ENCODE measurements around the gene BTBD1. TPM values are rescaled to one million over a fixed set of nuclear protein-coding genes. Genes with fewer than 3 reads are reported as not detected.

BTBD1 gene
- total RNA-seq, 1 donor from 2014 or later = 37.8 TPM

DNA sequence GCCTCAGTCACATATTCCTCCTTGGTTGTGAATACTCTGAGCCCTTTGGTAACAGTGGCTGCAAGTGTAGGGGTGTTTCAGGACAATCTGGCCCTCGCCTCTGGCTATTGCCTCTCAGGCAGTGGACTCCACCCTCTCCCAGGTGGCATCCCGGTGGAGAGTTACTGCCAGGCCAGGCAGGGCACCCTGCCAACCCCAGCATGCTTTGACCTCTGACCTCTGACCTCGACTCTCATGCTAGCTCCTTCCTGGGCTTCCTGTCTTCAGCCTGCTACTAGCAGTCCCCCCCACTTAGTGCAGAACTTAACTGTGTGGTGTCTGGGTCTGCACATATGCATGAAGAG, 45.9 kb upstream of the BTBD1 start:
- no peak for DNase-seq (ENCODE audit: low read depth, low spot score)
- no peak overlapping the region for H3K27ac Mint-ChIP-seq (ENCODE audit: unreplicated experiment)
- no peak overlapping the region for H3K4me3 Mint-ChIP-seq
- peaks cover 38% of the 10 kb centered on the region for H3K27me3 Mint-ChIP-seq (ENCODE audit: low read depth)
- peaks cover 6% of the 10 kb centered on the region for H3K36me3 Mint-ChIP-seq (ENCODE audit: low read depth)
- H3K4me1 Mint-ChIP-seq = peaks cover 8% of the 10 kb centered on the region
- TF ChIP-seq CTCF (conservative IDR thresholded peaks at IDR 0.05) = no peak
- H3K9me3 Mint-ChIP-seq = peaks cover 5% of the 10 kb centered on the region

GRCh38 chr15:83112233-83112955, 45.3 kb upstream of the BTBD1 start:
- Mint-ChIP-seq H3K27me3 (ENCODE audit: low read depth) (peaks cover 38% of the 10 kb centered on the region), H3K4me3 (peak overlapping the region; percentile 48), H3K36me3 (ENCODE audit: low read depth) (peaks cover 6% of the 10 kb centered on the region), H3K27ac (ENCODE audit: unreplicated experiment) (no peak overlapping the region), H3K4me1 (peaks cover 8% of the 10 kb centered on the region), H3K9me3 (peaks cover 5% of the 10 kb centered on the region)
- TF ChIP-seq CTCF (conservative IDR thresholded peaks at IDR 0.05) = no peak
- no peak for DNase-seq (ENCODE audit: low read depth, low spot score)

DNA sequence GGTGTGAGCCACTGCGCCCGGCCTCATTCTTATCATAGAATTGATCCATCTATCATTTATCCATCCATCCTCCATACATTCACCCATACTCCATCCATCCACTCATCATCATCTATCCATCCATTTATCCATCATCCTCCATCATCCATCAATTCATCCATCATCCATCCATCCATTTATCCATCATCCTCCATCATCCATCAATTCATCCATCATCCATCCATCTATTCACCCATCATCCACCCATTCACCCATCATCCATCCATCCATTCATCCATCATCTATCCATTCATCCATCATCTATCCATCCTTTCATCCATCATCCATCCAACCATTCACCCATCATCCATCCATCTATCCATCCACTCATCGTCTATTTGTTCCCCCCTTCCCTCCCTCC, 44.1 kb upstream of the BTBD1 start:
- Mint-ChIP-seq H3K27me3 (ENCODE audit: low read depth) (peaks cover 47% of the 10 kb centered on the region), H3K4me1 (peaks cover 13% of the 10 kb centered on the region), H3K9me3 (peaks cover 5% of the 10 kb centered on the region), H3K4me3 (no peak overlapping the region), H3K27ac (ENCODE audit: unreplicated experiment) (no peak overlapping the region), H3K36me3 (ENCODE audit: low read depth) (peaks cover 6% of the 10 kb centered on the region)
- DNase-seq (ENCODE audit: low read depth, low spot score) = no peak
- TF ChIP-seq CTCF (conservative IDR thresholded peaks at IDR 0.05) = no peak

GRCh38 chr15:83110381-83110780, 43.3 kb upstream of the BTBD1 start:
- peaks cover 53% of the 10 kb centered on the region for H3K27me3 Mint-ChIP-seq (ENCODE audit: low read depth)
- no peak for DNase-seq (ENCODE audit: low read depth, low spot score)
- no peak overlapping the region for H3K4me3 Mint-ChIP-seq
- H3K27ac Mint-ChIP-seq (ENCODE audit: unreplicated experiment) = no peak overlapping the region
- peaks cover 5% of the 10 kb centered on the region for H3K9me3 Mint-ChIP-seq
- TF ChIP-seq CTCF (conservative IDR thresholded peaks at IDR 0.05) = no peak
- peaks cover 6% of the 10 kb centered on the region for H3K36me3 Mint-ChIP-seq (ENCODE audit: low read depth)
- H3K4me1 Mint-ChIP-seq = peaks cover 13% of the 10 kb centered on the region

DNA sequence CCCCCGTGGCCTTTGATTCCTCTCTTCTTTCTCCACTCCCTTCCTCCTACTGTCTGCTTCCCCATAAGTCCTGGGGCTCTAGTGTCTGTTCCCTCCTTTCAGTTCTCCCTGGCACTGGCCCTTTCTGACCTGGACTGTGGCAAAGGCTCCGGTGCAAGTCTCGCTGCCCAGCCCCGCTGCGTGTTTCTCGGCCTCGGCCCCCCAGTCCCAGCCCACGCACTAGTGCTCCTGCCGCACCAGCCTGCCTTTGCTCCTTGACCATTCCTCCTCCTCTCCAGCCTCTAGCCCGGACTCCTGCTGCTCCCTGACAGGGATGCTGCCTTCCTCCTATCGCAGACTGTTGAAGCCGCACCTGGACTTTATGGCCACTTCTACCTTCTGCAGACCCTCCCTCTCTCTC, 42.5 kb upstream of the BTBD1 start:
- no peak for DNase-seq (ENCODE audit: low read depth, low spot score)
- Mint-ChIP-seq H3K9me3 (peaks cover 5% of the 10 kb centered on the region), H3K36me3 (ENCODE audit: low read depth) (peaks cover 6% of the 10 kb centered on the region), H3K4me3 (peak overlapping the region; percentile 60), H3K27ac (ENCODE audit: unreplicated experiment) (no peak overlapping the region), H3K27me3 (ENCODE audit: low read depth) (peaks cover 59% of the 10 kb centered on the region), H3K4me1 (peaks cover 13% of the 10 kb centered on the region)
- TF ChIP-seq CTCF (conservative IDR thresholded peaks at IDR 0.05) = no peak
